HG02623 (cell line): ENCODE data around the gene TFR2.

Experiments
- ATAC-seq: cut with Tn5 transposase; IDR thresholded peaks from one replicate; pipeline ENCODE4 v1.9.1; 2021; ENCODE audit warnings: moderate library complexity; ENCODE audit not compliant: unreplicated experiment

The TFR2 gene

DNA sequence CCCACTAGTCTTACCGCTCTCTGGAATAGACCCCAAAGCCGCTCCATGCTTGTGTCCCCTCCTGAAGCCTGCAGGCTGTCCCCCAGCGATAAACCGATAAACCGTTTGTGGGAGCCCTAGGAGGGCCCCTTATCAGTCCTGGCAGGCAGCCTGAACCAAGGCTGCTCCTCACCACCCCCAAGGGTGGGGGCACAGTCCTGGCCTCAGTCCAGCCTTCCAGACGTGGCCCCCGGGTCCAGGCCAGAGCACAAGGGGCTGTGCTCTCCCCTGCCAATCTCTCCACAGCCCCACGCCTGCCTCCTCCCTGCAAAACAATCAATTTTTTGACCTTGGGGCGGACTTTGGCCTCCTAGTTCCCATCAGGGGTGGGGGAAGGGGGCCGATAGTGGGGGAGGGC is at the start of gene TFR2:
Gene TFR2 (minus strand): TSS at position 90 of the 397 bp plus-strand sequence. CDS start 43 bp downstream, at position 47.
- no peak for ATAC-seq

DNA sequence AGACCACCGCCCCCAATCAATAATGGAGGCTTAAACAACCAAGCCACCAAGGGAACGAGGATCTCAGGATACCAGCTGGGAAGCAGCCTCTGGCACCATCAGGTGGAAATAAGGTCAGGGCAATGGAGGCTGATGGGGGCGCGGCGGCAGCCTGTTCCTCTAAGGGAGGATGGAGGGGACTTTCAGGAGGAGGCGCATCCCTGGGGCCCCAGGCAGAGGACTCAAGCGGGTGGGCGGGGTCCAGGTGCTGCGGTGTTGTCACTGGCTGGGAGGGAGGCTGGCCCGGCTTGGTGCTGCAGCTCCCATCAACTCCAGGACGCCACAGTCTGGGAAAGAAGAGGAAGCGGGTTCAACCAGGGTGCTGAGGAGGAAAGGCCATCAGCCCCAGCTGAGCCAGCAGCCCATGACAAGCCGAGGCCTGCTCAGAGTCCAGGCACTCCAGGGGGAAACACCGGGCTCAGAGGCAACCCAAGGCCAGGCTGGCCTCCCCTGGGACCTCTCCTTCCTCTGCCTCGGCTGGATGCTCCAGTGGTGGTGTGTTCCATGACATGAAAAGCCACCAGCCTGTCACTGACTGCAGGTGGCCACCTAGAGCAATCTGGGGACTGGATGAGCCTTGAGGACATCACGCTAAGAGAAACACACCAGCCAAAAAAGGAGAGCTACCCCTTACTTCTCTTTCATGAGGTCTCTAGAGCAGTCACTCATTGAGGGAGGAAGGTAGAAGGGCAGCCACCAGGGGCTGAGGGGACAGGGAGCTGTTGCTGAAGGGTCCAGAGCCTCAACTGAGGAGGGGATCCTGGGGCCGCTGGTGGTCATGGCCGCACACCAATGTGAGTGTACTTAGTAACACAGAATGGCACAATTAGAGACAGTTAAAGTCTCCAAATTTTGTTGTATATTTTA is 48.1 kb upstream of the TFR2 start:
- ATAC-seq: no peak

DNA sequence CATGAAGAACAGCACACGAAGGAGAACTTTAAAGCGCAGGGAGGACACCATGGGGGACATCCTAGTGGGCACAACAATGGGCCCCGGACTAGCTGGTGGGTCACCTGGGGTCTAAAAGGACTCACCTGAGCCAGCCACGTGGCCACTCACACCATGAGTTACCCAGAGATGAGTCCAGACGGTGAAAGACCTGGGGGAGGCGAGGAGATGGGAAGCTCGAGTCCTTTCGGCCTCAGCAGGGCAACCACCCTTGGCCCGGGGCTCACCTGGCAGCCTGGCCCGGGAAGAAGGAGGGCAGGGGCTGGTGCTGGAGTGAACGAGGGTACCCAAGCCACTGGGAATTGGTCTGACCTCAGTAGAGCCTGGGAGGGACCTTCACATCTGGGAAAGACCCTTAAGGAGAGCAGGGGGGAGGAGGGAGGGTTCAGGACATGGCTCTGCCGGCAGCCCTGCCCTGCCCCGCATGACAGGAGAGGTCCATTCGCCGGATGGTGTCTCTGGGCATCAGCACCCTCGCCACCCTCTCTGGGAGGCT is 47.0 kb upstream of the TFR2 start:
- no peak for ATAC-seq

DNA sequence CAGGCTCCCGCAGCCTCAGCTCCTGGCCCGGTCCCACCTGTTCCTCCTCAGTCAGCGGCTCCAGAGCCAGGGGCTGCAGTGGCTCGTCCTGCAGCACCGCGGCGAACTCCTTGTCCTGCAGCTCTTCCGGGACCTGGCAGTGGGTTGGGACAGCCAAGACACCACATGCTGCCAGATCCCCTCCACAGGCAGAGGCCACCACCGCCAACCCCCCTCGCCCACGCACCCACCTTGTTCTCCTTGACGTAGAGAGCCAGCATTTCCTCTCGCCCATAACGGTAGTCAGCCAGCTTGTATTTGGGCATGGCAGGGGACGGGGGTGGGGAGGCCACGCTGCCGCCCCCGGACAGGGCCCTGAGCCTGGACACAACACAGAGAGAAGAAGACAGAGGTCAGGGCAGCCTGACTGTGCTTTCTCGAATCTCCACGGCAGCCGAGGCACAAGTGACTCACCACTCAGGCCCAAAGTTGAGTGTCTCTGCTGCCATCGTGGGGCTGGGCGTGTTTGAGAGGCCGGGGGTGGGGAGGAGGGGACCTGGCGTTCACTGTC is 46.5 kb upstream of the TFR2 start:
- no peak for ATAC-seq

DNA sequence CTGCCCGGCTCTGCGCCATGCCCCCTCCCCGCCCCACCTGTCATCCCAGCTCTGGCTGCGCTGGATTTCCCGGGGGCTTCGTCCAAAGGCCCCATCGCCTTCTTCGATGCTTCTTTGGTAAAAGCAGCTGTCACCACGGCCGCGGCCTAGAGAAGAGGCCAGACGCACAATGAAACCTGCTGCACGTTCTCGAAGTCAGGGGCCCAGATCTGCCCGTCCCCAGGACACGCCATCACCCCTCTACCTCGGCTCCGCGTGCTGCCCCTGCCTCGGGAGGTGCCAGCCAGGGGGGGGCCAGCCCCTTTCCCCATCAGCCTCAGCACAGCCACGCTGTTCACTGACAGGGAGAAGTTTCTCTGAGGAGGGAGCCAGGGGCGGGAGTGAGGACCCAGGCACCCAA is 45.9 kb upstream of the TFR2 start:
- ATAC-seq: no peak

DNA sequence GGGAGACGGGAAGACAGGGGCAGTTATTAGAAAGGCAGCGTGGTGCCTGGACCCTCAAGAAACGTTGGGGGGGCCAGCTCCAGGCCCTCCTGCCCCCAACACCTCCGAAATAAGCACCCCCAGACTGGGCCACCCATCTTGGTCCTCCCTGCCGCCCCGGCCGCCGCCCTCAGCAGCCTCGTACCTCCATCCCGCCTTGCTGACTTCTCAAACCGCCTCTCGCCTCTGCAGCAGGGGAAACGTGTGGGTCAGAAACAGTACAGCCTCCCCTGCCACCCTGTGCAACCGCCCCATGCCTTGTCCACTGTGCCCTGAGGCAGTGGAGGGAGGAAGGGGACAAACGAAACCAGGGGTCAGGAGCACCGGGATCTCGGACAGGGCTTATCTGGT is 45.5 kb upstream of the TFR2 start:
- ATAC-seq: no peak

DNA sequence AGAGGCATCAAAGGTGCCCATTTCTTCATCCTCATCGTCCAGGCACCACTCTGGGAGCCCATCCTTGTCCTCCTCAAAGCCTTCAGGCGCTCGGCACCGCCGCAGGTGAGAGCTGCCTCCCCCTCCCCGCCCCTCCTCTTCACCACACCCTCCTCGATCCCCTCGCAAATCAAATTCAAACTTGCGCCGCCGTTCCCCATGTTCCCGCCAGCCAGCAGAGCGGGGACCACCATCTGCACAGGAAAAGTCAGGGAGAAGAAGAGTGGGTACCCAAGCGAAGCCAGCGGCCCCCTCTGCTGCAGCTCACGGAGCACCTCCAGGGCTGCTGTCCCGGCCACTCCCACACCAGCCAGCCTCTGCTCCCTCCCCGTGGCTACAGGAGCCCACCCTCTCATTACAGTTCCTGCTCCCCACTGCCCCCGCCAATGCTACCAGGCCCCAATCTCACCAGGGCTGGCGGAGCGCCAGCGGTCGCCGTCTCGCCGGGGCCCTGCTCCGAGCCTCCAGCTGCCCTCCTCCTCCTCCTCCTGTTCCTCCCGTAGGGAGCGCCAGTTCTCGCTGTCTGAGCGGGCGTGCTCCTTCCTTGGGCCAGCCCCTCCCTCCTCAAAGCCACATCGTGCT is 45.0 kb upstream of the TFR2 start:
- no peak for ATAC-seq

DNA sequence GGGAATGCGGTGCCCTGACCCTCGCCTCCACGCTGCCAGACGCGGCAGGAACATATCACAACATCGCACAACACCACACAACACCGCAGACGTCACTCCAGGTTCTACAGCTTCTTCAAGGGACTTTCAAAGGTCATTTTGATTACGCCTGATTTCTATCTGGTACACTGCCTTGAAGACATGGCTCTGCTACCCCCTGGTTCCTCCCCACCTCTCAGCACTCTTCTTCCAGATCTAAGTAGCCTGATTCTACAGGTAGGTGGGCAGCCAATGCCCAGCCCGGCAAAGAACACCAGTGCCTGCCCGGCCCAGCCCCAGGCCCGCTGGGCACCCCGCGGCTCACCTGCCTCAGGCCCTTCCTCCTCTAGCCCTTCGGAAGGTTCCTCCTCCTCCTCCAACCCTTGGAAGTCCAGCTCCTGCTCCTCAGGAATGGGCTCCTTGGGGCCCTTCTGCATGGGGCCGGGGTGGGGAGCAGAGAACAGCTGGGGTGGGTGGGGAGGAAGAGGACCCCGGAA is 44.3 kb upstream of the TFR2 start:
- ATAC-seq: no peak

DNA sequence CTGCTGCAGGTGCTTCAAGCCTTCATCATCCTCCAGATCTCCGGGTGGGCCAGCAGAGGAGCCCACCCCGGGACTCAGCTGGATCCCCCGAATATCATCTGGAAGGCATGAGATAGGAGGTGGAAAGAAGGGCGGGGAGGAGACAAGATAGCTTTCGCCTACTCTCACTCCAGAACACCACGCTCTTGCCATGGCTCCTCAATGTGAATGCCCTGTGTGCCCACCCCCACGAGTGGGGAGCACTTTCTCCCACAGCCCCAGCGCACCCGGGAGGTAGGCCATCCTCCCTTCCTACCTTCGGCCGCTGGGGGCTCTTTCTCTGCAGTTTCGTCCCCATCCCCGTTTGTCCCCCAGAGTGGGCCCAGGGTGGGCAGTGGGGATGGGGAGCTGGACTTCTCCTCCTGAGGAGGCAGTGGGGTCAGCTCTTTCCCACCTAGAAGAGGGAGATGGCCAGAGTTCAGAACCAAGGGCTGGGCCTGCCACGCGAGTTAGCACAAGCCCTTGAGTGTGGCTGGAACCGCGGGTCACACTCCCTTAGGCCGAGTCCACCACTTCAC is 43.8 kb upstream of the TFR2 start:
- ATAC-seq: no peak

DNA sequence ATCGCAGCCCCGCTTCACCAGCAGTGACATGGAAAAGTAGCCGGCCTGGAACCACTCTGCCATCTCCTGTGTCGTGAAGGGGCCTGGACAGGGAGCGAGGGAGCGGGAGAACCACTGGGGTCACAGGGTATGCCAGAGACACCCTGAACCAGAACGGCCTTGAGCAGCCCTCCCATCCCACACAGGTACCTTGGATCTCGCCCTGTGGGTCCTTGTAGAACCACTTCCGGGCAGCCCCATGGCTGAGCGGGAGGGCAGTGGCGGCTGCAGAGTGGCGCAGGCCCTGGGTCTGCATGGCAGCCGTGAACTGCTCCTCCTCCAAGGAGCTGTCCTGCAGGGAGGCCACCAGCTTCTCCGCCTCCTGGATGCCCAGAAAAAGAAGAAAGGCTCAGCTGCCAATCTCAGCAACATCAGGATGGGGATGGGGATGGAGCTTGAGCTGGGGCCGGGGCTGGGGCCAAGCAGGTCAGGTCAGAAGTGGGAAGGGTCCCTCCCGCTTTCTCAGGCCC is 43.2 kb upstream of the TFR2 start:
- no peak for ATAC-seq

DNA sequence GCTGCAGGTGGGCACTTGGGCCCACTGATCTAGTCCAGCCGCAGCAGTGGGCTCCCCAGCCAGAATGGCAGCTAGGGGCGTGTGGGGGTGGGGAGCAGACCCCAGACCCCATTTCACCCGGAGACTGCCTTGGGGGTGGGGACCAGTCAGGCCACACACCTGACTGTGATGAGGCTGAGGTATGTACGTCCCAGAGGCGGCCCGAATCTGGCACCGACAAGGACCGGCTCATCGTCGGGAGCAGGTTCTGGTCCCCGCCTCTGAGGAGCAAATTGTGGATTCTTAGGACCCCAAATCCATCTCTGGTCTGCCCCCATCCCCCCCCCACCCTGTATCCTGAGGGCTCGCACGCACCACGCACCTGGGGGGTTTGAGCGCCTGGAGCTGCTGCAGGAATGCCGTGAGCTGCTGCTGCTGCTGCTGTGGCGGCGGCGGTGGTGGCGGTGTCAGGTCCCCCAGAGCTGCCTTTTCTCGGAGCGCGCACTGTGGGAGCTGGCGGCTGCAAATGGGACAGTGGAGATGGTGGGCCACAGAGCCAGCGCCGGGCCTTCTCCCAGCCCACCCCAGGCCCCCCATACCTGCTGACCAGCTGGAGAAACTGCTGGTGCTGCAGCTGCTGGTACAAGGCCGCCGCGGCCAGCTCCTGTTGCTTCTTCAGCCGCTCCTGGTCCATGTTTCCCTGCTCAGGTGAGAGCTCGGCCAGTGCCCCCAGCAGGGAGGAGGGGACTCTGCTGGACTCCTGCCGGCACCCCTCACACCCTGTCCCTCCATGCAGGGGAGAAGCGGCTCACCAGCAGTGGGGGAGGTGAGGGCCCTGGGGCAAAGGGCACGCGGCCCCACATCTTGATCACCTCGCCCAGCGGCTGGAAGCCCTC is 42.5 kb upstream of the TFR2 start:
- ATAC-seq: no peak

DNA sequence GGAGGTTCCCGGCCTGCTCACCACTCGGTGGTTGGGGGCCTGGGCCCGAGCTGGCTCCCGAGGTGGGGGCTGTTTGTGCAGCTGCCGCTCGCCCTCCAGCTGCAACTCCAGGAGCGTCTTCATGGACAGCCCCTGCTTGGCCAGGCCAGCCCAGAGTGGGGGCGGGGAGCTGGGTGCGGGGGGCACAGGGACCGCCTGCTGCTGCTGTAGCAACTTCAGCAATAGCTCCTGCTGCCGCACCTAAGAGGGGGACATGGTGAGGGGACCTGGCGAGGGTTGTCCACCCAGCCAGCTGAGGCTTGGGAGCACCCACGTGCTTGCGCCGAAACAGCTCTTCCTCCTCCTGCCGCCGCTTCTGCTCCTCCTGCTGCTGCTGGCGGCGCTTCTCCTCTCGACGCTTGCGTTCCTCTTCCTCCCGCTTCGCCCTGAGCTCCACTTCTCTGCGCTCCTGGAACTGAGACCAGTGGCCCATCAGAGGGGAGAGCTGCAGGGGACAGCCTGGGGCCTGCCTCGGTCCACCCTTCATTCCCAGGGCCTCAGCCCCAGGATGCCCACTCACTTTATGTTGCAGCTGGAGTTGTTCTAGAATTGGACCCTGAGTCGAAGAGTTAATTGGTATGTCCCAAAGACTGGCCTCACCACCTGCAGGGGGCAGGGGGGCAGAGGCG is 41.8 kb upstream of the TFR2 start:
- ATAC-seq: no peak

DNA sequence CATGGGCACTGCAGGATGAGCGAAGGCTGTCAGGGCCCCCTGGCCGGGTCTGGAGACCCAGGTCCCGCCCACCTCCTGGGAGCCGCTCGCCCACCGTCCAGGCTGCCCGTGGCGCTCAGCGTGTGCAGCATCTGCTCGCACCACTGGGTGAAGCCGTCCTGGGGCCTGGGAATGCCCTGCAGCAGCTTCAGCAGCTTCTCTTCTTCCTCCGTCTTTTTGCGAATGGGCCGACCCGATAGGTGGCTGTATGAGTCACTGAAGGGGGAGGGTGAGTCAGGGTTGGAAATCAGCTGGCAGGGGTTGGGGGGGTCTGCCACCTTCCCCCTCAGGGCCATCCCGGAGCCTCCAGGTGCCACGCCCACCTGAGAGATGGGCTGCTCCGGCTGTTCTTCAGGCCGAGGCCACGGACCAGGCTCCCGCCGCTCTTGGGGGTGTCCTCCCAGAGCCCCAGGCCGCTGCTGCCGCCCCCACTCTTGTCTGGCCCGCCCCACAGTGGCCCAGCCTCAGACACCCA is 40.9 kb upstream of the TFR2 start:
- ATAC-seq: no peak

DNA sequence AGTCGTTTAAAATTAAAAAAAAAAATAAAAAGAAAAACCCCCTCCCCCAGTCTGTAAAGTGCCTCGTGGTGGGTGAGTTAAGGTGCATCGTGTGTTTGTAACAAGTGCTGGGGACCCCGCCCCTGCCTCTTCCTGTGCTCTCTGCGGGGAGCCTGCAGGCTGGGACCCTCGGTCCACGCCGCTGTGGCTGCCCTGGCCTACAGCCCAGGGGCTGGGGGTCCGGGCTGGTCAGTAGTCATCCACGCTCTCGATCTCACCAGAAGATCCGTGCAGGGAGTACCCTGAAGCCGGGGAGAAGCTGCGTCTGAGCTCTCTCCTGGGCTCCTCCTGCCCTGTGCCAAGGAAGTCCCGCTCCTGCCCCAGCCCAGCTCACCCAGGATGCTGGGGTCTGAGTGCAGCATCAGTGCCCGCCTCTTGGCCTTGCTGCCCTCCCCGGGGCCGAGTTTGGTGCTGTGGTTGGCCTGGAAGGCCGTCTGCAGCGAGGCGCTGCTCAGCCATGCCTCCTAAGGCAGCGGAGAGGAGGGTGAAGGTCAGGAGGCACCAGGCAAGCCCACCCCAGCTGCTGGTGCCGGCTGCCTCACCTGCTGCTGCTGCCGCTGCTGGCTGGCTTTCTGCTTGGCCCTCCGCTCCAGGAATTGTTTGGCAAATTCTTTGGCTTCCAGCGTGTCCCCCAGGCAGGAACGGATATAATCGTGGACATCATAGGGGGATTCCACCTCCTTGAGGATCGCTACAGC is 40.3 kb upstream of the TFR2 start:
- no peak for ATAC-seq

DNA sequence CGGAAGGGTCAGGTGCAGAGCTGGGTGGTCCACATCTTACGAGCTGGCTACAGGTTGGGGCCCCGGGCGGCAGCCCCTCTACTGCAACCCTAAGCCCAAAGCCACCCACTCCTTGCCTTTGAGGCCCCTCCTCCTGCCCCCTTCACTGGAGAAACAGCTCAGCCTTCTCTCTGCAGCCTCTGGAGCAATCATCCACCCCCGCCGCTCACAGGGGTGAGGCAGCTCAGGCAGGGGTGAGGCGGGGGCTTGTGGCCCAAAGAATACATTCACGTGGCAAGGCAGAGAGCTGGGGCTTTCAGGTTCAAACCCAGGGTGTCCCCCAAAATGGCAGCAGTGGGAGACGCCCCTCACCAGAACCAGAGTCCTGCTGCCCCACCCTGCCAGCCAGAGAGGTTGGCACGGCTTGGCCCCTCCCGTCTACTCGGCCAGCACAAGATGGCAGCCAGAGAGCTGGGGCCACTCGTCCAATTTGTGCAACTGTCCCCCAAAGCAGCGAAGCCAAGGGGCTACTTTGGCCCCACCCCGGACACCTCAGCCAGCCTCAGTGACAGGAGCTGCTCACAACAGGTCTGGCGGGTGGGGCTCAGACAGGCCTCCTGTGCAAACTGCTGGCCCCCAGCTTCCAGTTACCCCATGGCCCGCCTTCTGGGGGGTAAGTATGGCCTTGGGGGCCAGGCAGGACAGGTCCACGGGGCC is 39.4 kb upstream of the TFR2 start:
- ATAC-seq: no peak

DNA sequence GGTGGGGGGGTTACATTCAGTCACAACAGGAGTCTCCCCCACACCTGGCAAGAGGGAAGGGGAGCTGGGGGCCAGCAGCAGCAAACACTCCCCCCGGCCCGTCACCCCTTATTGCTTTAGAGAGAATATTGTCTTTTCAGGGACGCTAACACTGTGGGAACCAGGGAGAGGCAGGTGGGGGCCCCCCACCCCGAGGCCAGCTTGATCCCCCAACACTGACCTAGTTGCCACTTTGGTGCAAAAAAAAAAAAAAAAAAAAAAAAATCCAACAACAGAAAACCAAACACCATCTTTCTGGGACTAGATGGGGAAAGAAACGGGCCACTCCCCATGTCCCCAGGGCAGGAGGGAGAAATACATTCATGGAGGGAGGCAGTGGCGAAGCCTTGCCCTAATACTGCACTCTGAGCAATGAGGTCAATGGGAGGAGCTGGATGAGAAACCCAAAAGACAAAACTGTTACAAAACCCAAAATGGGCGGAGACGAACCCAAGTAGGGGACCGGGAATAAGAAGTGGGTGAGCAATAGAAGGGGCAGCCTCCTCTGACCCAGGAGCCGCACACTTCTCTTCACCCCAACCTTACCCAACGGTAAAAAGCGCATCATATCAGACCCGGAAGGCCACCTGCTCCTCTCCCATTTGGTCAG is 38.7 kb upstream of the TFR2 start:
- ATAC-seq: no peak

DNA sequence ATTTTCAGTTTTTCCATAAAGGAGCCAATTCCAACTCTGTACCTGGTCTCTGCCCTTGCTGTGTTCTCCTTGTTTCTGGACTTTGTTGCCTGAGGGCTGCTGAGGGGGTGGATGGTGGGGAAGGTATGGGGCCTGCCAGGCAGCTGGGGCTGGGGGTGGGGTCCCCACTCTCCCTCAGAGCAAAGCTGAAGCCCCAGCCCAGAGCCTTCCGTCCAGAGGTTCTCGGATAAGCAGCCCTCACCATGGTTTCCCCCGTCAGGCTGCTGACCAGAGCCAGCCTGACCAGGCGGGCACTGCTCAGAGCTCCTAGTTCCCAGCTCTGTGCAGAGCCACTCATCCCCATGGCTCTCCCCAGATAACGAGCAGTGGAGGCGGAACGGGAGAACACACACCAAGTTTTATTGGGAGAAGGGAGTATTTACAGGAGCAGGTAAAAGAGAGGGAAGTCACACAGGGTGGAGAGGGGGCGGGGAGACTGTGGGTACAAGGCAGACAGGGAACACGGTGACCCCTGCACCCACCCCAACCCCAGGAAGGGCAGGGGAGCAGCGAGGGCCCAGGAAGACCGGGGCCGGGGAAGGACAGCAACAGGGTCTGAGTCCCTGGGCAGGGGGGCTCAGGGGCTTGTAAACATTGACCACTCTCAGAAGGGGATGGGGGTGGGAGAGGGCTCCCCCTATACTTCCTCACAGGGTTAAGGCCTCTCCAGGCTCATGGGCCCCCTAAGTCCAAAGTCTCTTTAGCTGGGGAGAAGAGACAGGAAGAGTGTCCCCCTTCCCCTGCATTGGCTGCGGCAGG is 38.0 kb upstream of the TFR2 start:
- no peak for ATAC-seq
